ENCODE data around the gene CD74. TPM values are rescaled to one million over a fixed set of nuclear protein-coding genes. Genes with fewer than 3 reads are reported as not detected.
A peak's percentile ranks its signal among the peaks of the same experiment; 100 is the strongest.

Gene CD74
- total RNA-seq, 1 donor from 2014 or later = 1.1 TPM

DNA sequence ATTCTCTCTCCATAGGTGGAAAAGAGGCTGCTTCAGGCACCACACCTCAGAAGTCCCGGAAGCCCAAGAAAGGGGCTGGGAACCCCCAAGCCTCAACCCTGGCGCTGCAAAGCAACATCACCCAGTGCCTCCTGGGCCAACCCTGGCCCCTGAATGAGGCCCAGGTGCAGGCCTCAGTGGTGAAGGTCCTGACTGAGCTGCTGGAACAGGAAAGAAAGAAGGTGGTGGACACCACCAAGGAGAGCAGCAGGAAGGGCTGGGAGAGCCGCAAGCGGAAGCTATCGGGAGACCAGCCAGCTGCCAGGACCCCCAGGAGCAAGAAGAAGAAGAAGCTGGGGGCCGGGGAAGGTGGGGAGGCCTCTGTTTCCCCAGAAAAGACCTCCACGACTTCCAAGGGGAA is 16.4 kb downstream of the CD74 start:
- DNase-seq (ENCODE audit: low read depth) (no peak), FAIRE-seq (no peak)
- Histone ChIP-seq H3K4me3 (ENCODE audit: low read depth, low read length) (no peak overlapping the region), H3K36me3 (ENCODE audit: control insufficient read depth, insufficient read depth, low read length) (peaks cover 40% of the 10 kb centered on the region), H3K27me3 (ENCODE audit: control insufficient read depth, insufficient read depth, low read length) (no peaks in the 10 kb centered on the region)
- TF ChIP-seq, protein P1, sequence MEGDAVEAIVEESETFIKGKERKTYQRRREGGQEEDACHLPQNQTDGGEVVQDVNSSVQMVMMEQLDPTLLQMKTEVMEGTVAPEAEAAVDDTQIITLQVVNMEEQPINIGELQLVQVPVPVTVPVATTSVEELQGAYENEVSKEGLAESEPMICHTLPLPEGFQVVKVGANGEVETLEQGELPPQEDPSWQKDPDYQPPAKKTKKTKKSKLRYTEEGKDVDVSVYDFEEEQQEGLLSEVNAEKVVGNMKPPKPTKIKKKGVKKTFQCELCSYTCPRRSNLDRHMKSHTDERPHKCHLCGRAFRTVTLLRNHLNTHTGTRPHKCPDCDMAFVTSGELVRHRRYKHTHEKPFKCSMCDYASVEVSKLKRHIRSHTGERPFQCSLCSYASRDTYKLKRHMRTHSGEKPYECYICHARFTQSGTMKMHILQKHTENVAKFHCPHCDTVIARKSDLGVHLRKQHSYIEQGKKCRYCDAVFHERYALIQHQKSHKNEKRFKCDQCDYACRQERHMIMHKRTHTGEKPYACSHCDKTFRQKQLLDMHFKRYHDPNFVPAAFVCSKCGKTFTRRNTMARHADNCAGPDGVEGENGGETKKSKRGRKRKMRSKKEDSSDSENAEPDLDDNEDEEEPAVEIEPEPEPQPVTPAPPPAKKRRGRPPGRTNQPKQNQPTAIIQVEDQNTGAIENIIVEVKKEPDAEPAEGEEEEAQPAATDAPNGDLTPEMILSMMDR (IDR thresholded peaks at IDR 0.05; ENCODE audit: insufficient read depth, low read length, severe bottlenecking) = no peak

DNA sequence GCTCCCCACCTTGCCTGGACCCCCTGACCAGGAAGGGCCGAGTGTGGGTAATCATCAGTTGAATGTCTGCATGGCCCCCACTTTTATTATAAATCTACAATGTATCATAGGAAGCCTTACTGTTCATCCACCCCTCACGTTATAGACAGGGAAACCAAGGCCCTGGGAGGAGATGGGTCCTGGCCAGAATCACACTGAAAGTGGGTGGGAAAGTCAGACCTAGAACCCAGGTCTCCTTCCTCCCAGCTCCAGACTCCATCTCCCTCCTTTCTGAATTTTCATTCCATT is 17.1 kb downstream of the CD74 start:
- TF ChIP-seq, protein P1 (IDR thresholded peaks at IDR 0.05; ENCODE audit: insufficient read depth, low read length, severe bottlenecking) = no peak
- Histone ChIP-seq H3K36me3 (ENCODE audit: control insufficient read depth, insufficient read depth, low read length) (peaks cover 42% of the 10 kb centered on the region), H3K4me3 (ENCODE audit: low read depth, low read length) (no peak overlapping the region), H3K27me3 (ENCODE audit: control insufficient read depth, insufficient read depth, low read length) (no peaks in the 10 kb centered on the region)
- FAIRE-seq = no peak
- DNase-seq (ENCODE audit: low read depth) = no peak

DNA sequence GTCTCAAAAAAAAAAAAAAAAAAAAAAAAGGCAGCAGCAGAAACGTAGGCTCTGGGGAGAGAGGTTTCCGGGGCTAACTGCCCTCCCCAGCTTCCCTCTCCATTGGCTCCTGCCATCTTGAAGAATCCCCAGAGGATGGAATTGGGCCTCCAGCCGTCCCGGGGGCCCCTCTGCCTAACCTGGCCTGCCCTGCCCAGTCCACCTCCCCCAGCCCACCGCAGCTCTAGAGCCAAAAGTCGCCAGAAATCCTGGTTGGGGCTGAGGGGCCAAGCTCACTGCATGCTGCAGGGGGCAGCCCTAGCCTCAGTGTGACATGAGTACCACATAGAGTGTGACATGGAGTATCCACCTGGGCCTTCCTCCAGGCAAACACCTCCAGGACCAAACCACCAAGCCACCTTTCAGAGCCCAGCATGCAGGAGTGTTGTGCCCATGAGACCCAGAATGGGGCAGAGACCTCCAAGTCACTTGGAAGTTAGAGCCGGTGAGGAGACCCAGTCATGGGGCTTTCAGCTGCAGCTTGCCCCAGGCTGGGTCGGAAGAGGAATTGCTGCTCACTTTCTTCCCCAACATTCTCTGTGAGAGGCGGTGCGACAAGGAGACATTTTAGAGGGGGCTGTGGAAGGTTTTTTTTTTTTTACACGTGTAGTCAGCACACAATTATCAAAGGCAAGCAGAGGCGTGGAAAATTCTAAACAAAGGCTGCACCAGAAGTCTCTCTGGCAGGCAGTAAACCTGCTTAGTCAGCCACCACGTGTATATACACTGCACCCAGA is 17.6 kb downstream of the CD74 start:
- Histone ChIP-seq H3K27me3 (ENCODE audit: control insufficient read depth, insufficient read depth, low read length) (no peaks in the 10 kb centered on the region), H3K36me3 (ENCODE audit: control insufficient read depth, insufficient read depth, low read length) (peaks cover 41% of the 10 kb centered on the region), H3K4me3 (ENCODE audit: low read depth, low read length) (no peak overlapping the region)
- peak; percentile 13 for FAIRE-seq
- DNase-seq (ENCODE audit: low read depth) = no peak
- TF ChIP-seq, protein P1 (IDR thresholded peaks at IDR 0.05; ENCODE audit: insufficient read depth, low read length, severe bottlenecking) = no peak

DNA sequence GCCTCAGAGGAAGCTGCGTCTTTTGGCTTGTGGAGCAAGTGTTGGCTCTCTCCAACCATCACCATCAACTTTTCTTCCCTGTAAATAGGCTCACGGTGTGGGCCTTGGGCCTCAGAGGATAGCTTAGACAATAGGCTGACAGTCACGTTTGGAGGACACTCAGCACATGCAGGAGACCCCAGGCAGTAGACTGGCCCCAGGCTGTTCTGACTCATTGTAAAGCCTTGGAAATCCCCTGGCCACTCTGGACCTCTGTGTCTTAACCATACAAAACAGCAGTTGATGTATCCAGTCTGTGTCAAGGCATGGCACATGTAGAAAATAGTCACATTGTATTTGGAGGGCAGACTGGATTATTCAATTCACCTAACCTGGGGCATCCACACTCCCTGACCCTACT is 18.6 kb downstream of the CD74 start:
- DNase-seq (ENCODE audit: low read depth) = peak; percentile 18
- Histone ChIP-seq H3K36me3 (ENCODE audit: control insufficient read depth, insufficient read depth, low read length) (peaks cover 44% of the 10 kb centered on the region), H3K4me3 (ENCODE audit: low read depth, low read length) (no peak overlapping the region), H3K27me3 (ENCODE audit: control insufficient read depth, insufficient read depth, low read length) (no peaks in the 10 kb centered on the region)
- no peak for FAIRE-seq
- TF ChIP-seq, protein P1 (IDR thresholded peaks at IDR 0.05; ENCODE audit: insufficient read depth, low read length, severe bottlenecking) = no peak

DNA sequence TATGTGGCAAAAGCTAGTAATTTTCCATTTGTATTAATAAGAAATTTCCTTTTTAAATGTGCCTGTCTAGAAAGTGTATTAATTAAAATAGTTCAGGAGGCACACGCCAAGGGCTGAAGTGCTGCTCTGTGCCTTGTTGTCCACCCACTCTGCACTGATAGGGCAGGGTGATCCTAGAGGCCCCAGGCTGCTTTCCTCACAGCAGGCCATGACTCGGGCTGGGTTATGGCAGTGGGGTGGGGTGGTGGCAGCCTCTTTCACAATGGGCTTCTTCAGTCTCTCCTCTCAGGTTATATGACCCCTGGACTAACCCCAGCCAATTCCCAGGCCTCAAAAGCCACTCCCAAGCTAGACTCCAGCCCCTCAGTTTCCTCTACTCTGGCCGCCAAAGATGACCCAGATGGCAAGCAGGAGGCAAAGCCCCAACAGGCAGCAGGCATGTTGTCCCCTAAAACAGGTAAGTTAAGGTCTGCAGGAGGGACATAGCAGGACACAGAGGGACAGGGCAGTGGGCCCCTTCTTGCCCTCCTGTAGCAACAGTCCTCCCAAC is 19.5 kb downstream of the CD74 start:
- Histone ChIP-seq H3K27me3 (ENCODE audit: control insufficient read depth, insufficient read depth, low read length) (no peaks in the 10 kb centered on the region), H3K36me3 (ENCODE audit: control insufficient read depth, insufficient read depth, low read length) (peaks cover 41% of the 10 kb centered on the region), H3K4me3 (ENCODE audit: low read depth, low read length) (no peak overlapping the region)
- DNase-seq (ENCODE audit: low read depth) (no peak), FAIRE-seq (no peak)
- TF ChIP-seq, protein P1 (IDR thresholded peaks at IDR 0.05; ENCODE audit: insufficient read depth, low read length, severe bottlenecking) = no peak

DNA sequence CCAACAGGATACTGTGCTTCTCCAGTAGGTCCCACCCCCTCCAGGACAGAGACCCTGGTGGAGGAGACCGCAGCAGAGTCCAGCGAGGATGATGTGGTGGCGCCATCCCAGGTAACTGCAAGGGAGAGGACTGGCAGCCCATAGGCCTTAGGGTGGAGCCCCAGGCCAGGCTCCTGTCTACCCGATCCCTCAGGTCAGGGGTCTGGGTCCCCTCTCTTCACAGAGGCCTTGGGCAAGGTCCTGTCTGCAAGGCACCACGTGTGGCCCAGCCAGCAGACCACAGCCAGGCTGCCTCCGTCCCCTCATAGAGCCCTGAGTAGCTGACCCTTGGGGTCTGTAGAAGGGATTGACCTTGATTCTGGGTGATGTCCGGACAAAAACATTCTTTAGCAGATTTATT is 20.0 kb downstream of the CD74 start:
- H3K27me3 ChIP-seq (ENCODE audit: control insufficient read depth, insufficient read depth, low read length) = no peaks in the 10 kb centered on the region
- FAIRE-seq (no peak), DNase-seq (ENCODE audit: low read depth) (no peak)
- no peak overlapping the region for H3K4me3 ChIP-seq (ENCODE audit: low read depth, low read length)
- peaks cover 45% of the 10 kb centered on the region for H3K36me3 ChIP-seq (ENCODE audit: control insufficient read depth, insufficient read depth, low read length)
- TF ChIP-seq, protein P1 (IDR thresholded peaks at IDR 0.05; ENCODE audit: insufficient read depth, low read length, severe bottlenecking) = no peak

Data from bronchial epithelial cell (primary cell).